HG03060 (cell line): ENCODE measurements around the gene TNFSF11.
"Not testable (repeated sequence)": the region's sequence is repeated elsewhere in the genome, so short reads cannot be mapped to it uniquely, and the experiment has no call there.

Source experiments
- ATAC-seq: cut with Tn5 transposase; IDR thresholded peaks from one replicate; pipeline ENCODE4 v1.9.1; 2021; ENCODE audit warnings: low read depth, moderate number of reproducible peaks; ENCODE audit not compliant: unreplicated experiment

TNFSF11 gene

GRCh38 chr13:42559573-42560218 lies 14.3 kb upstream of the TNFSF11 start:
- not testable (repeated sequence) for ATAC-seq

- ATAC-seq: not testable (repeated sequence)
Measured at GRCh38 chr13:42560320-42560719, 13.6 kb upstream of the TNFSF11 start.

GRCh38 chr13:42561752-42562467 lies 12.0 kb upstream of the TNFSF11 start:
- ATAC-seq: no peak

GRCh38 chr13:42567906-42568305 lies 6.0 kb upstream of the TNFSF11 start:
- ATAC-seq: no peak

GRCh38 chr13:42569576-42570344 lies 4.2 kb upstream of the TNFSF11 start:
- ATAC-seq: no peak

GRCh38 chr13:42571895-42572294 lies 2.1 kb upstream of the TNFSF11 start:
- no peak for ATAC-seq

GRCh38 chr13:42574435-42575311 lies 721 bp downstream of the TNFSF11 start:
- no peak for ATAC-seq

- no peak for ATAC-seq
Measured at GRCh38 chr13:42575938-42576337, 2.0 kb downstream of the TNFSF11 start.

GRCh38 chr13:42577538-42577937 lies 3.6 kb downstream of the TNFSF11 start:
- ATAC-seq: no peak

- ATAC-seq: no peak
Measured at GRCh38 chr13:42580644-42581043, 6.7 kb downstream of the TNFSF11 start.

GRCh38 chr13:42581427-42581826 lies 7.5 kb downstream of the TNFSF11 start:
- ATAC-seq: no peak

GRCh38 chr13:42591602-42592001 lies 17.6 kb downstream of the TNFSF11 start:
- no peak for ATAC-seq

- no peak for ATAC-seq
Measured at GRCh38 chr13:42592915-42593900, 19.3 kb downstream of the TNFSF11 start.

GRCh38 chr13:42594481-42595252 lies 20.7 kb downstream of the TNFSF11 start:
- no peak for ATAC-seq

GRCh38 chr13:42595253-42595571 lies 21.3 kb downstream of the TNFSF11 start:
- ATAC-seq: no peak

- ATAC-seq: no peak
Measured at GRCh38 chr13:42597505-42597904, 23.6 kb downstream of the TNFSF11 start.

- ATAC-seq: no peak
Measured at GRCh38 chr13:42600943-42601342, 27.0 kb downstream of the TNFSF11 start.

GRCh38 chr13:42602906-42603305 lies 29.0 kb downstream of the TNFSF11 start:
- ATAC-seq: peak; percentile 70

- no peak for ATAC-seq
Measured at GRCh38 chr13:42603571-42603970, 29.6 kb downstream of the TNFSF11 start.
